ENCODE data around the gene QSOX1.

DNA sequence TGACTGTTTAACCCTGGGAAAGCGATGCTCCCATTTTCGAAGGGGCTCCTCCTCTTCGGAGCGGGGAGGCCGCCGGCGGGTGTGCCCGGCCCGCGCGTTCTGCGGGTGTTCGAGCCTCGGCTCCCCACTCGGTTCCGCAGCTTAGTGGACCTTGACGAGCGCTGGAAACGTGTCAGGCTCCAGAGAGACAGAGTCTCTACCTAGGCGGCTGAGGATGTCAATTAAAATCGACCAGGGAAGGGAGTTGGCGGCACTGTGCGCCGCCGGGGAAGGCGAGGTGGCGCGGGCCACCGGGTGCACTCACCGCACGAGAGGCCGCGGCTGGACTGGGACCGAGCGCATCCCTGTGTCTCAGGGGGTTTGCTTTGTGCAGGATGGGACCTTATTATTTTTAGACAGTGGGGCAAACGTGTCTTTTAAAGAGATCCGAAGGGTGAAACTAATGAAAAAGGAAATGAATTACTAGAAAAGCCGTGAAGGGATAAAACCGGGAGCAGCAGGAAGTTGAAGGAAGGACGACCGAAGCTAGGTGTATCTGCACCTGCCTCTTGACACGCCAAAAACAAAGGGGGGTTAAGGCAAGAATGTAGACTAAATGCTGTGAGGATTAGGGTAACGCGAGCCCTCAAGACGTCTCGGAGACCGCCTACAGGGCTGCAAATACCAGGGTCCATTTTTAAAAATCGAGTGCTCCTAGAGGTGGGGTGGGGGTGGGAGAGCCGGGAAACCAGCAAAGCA lies 81.0 kb downstream of the QSOX1 start:
- TF ChIP-seq, protein P1, sequence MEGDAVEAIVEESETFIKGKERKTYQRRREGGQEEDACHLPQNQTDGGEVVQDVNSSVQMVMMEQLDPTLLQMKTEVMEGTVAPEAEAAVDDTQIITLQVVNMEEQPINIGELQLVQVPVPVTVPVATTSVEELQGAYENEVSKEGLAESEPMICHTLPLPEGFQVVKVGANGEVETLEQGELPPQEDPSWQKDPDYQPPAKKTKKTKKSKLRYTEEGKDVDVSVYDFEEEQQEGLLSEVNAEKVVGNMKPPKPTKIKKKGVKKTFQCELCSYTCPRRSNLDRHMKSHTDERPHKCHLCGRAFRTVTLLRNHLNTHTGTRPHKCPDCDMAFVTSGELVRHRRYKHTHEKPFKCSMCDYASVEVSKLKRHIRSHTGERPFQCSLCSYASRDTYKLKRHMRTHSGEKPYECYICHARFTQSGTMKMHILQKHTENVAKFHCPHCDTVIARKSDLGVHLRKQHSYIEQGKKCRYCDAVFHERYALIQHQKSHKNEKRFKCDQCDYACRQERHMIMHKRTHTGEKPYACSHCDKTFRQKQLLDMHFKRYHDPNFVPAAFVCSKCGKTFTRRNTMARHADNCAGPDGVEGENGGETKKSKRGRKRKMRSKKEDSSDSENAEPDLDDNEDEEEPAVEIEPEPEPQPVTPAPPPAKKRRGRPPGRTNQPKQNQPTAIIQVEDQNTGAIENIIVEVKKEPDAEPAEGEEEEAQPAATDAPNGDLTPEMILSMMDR (conservative IDR thresholded peaks at IDR 0.05; ENCODE audit: low read depth, low read length), result no peak
- no peak for TF ChIP-seq EZH2 (IDR thresholded peaks at IDR 0.05; ENCODE audit: low read length, unreplicated experiment)

Measured in PC-3 (cell line).